ENCODE measurements around the gene LHPP. TPM values are rescaled to one million over a fixed set of nuclear protein-coding genes. Genes with fewer than 3 reads are reported as not detected.

The LHPP gene
- total and polyA plus RNA-seq, 2 donors (not counting 1 experiment from before 2014, with no cell fraction given) = 10.2 to 15.6 TPM

GRCh38 chr10:124563320-124564040 is 101.9 kb downstream of the LHPP start:
- H3K36me3 ChIP-seq (ENCODE audit: control insufficient read depth, insufficient read depth, low read length) = no peaks in the 10 kb centered on the region
- H3K27me3 ChIP-seq (ENCODE audit: control insufficient read depth, insufficient read depth, low read length) = no peaks in the 10 kb centered on the region
- no peak for TF ChIP-seq CTCF (conservative IDR thresholded peaks at IDR 0.05 in 1 of 2, IDR thresholded peaks at IDR 0.05 in 1 of 2; ENCODE audit: low read depth in 1 of 2, low read length in 2 of 2)
- TF ChIP-seq EZH2 (IDR thresholded peaks at IDR 0.05; ENCODE audit: low read length, missing control alignments) = no peak
- H3K79me2 ChIP-seq (ENCODE audit: control insufficient read depth, insufficient read depth, low read length) = no peaks in the 10 kb centered on the region
- H3K27ac ChIP-seq (ENCODE audit: insufficient read depth, low read length) = no peak overlapping the region
- H3K9me3 ChIP-seq (ENCODE audit: control insufficient read depth, insufficient read depth, low read depth, low read length) = no peaks in the 10 kb centered on the region
- no peak for DNase-seq (ENCODE audit: low read depth in 2 of 2)
- no peak overlapping the region for H3K4me2 ChIP-seq (ENCODE audit: extremely low read depth, insufficient read depth, low read length)
- no peak overlapping the region for H2AFZ ChIP-seq (ENCODE audit: low read length)
- no peak overlapping the region for H3K9ac ChIP-seq (ENCODE audit: insufficient read depth, low read length)
- H3K4me3 ChIP-seq (replicated peaks in 1 of 4; ENCODE audit: control extremely low read depth in 1 of 4, insufficient read depth in 1 of 4, low read depth in 3 of 4, low read length in 4 of 4) = no peak overlapping the region
- H4K20me1 ChIP-seq (ENCODE audit: control insufficient read depth, extremely low read depth, insufficient read depth, low read length) = no peaks in the 10 kb centered on the region
- no peaks in the 10 kb centered on the region for H3K4me1 ChIP-seq (ENCODE audit: control insufficient read depth, extremely low read depth, insufficient read depth, low read length)

GRCh38 chr10:124564881-124565280 is 103.3 kb downstream of the LHPP start:
- no peak for DNase-seq (ENCODE audit: low read depth in 2 of 2)
- Histone ChIP-seq H3K27ac (ENCODE audit: insufficient read depth, low read length) (no peak overlapping the region), H3K4me3 (replicated peaks in 1 of 4; ENCODE audit: control extremely low read depth in 1 of 4, insufficient read depth in 1 of 4, low read depth in 3 of 4, low read length in 4 of 4) (no peak overlapping the region), H3K9ac (ENCODE audit: insufficient read depth, low read length) (no peak overlapping the region), H3K9me3 (ENCODE audit: control insufficient read depth, insufficient read depth, low read depth, low read length) (no peaks in the 10 kb centered on the region), H3K27me3 (ENCODE audit: control insufficient read depth, insufficient read depth, low read length) (no peaks in the 10 kb centered on the region), H4K20me1 (ENCODE audit: control insufficient read depth, extremely low read depth, insufficient read depth, low read length) (no peaks in the 10 kb centered on the region), H3K79me2 (ENCODE audit: control insufficient read depth, insufficient read depth, low read length) (no peaks in the 10 kb centered on the region), H3K4me1 (ENCODE audit: control insufficient read depth, extremely low read depth, insufficient read depth, low read length) (no peaks in the 10 kb centered on the region), H3K36me3 (ENCODE audit: control insufficient read depth, insufficient read depth, low read length) (no peaks in the 10 kb centered on the region), H2AFZ (ENCODE audit: low read length) (no peak overlapping the region), H3K4me2 (ENCODE audit: extremely low read depth, insufficient read depth, low read length) (no peak overlapping the region)
- TF ChIP-seq CTCF (conservative IDR thresholded peaks at IDR 0.05 in 1 of 2, IDR thresholded peaks at IDR 0.05 in 1 of 2; ENCODE audit: low read depth in 1 of 2, low read length in 2 of 2) = no peak
- TF ChIP-seq EZH2 (IDR thresholded peaks at IDR 0.05; ENCODE audit: low read length, missing control alignments) = no peak

- no peaks in the 10 kb centered on the region for H3K4me1 ChIP-seq (ENCODE audit: control insufficient read depth, extremely low read depth, insufficient read depth, low read length)
- no peaks in the 10 kb centered on the region for H3K79me2 ChIP-seq (ENCODE audit: control insufficient read depth, insufficient read depth, low read length)
- H3K4me3 ChIP-seq (replicated peaks in 1 of 4; ENCODE audit: control extremely low read depth in 1 of 4, insufficient read depth in 1 of 4, low read depth in 3 of 4, low read length in 4 of 4) = no peak overlapping the region
- H3K36me3 ChIP-seq (ENCODE audit: control insufficient read depth, insufficient read depth, low read length) = no peaks in the 10 kb centered on the region
- H3K9me3 ChIP-seq (ENCODE audit: control insufficient read depth, insufficient read depth, low read depth, low read length) = no peaks in the 10 kb centered on the region
- H3K9ac ChIP-seq (ENCODE audit: insufficient read depth, low read length) = no peak overlapping the region
- H4K20me1 ChIP-seq (ENCODE audit: control insufficient read depth, extremely low read depth, insufficient read depth, low read length) = no peaks in the 10 kb centered on the region
- no peak overlapping the region for H3K27ac ChIP-seq (ENCODE audit: insufficient read depth, low read length)
- H3K27me3 ChIP-seq (ENCODE audit: control insufficient read depth, insufficient read depth, low read length) = no peaks in the 10 kb centered on the region
- no peak for TF ChIP-seq EZH2 (IDR thresholded peaks at IDR 0.05; ENCODE audit: low read length, missing control alignments)
- TF ChIP-seq CTCF (conservative IDR thresholded peaks at IDR 0.05 in 1 of 2, IDR thresholded peaks at IDR 0.05 in 1 of 2; ENCODE audit: low read depth in 1 of 2, low read length in 2 of 2) = peak in 1 of 2 donors; percentile 61
- peak in 1 of 2 donors; percentile 28 for DNase-seq (ENCODE audit: low read depth in 2 of 2)
- no peak overlapping the region for H2AFZ ChIP-seq (ENCODE audit: low read length)
- H3K4me2 ChIP-seq (ENCODE audit: extremely low read depth, insufficient read depth, low read length) = no peak overlapping the region
Measured at GRCh38 chr10:124565565-124566221, 104.1 kb downstream of the LHPP start.
